ENCODE data around the gene TNPO2. TPM values are rescaled to one million over a fixed set of nuclear protein-coding genes. Genes with fewer than 3 reads are reported as not detected.

The TNPO2 gene
- total and polyA plus RNA-seq, 2 of the 13 experiments (the other 11 are each of a cell fraction or from before 2014, with no cell fraction given): 31.7 to 61.0 TPM

- TF ChIP-seq HNF4G (IDR thresholded peaks at IDR 0.05; ENCODE audit: borderline replicate concordance, low read depth, low read length) (no peak), HNF4G (CRISPR knock-in tag; IDR thresholded peaks at IDR 0.05; ENCODE audit: borderline replicate concordance, low read depth) (no peak; the same call in 1 of the 2 replicates), ZNF556 (CRISPR knock-in tag; IDR thresholded peaks at IDR 0.05; ENCODE audit: borderline replicate concordance) (peak; percentile 69; the same call in 1 of the 2 replicates), NR1H2 (CRISPR knock-in tag; IDR thresholded peaks at IDR 0.05; ENCODE audit: borderline replicate concordance, low read depth) (no peak), DR1 (CRISPR knock-in tag; IDR thresholded peaks at IDR 0.05) (peak; percentile 24; the same call in 1 of the 2 replicates), ZNF512B (CRISPR knock-in tag; IDR thresholded peaks at IDR 0.05; ENCODE audit: borderline replicate concordance) (0 out of 2 replicates have a peak, but pooled peaks have one; percentile 34), ZFP41 (CRISPR knock-in tag; IDR thresholded peaks at IDR 0.05; ENCODE audit: borderline replicate concordance) (no peak), CSRNP1 (CRISPR knock-in tag; IDR thresholded peaks at IDR 0.05) (peak; percentile 78), BATF2 (CRISPR knock-in tag; IDR thresholded peaks at IDR 0.05) (no peak), ARID4A (CRISPR knock-in tag; IDR thresholded peaks at IDR 0.05; ENCODE audit: borderline replicate concordance) (peak; percentile 100), MXI1 (IDR thresholded peaks at IDR 0.05; ENCODE audit: borderline replicate concordance, low read depth, low read length) (peak; percentile 97; the same call in 2 of the 3 replicates), MYC (CRISPR knock-in tag; IDR thresholded peaks at IDR 0.05; ENCODE audit: borderline replicate concordance) (peak; percentile 74), ZSCAN12 (CRISPR knock-in tag; IDR thresholded peaks at IDR 0.05) (no peak), YY1 (IDR thresholded peaks at IDR 0.05; ENCODE audit: insufficient read depth, insufficient replicate concordance, low read depth, low read length) (peak; percentile 63), ZNF660 (CRISPR knock-in tag; IDR thresholded peaks at IDR 0.05; ENCODE audit: borderline replicate concordance, low read depth) (no peak), ZMAT3 (CRISPR knock-in tag; conservative IDR thresholded peaks at IDR 0.05) (no peak), MED13 (CRISPR knock-in tag; IDR thresholded peaks at IDR 0.05) (peak; percentile 68; the same call in 1 of the 2 replicates), AHR (CRISPR knock-in tag; IDR thresholded peaks at IDR 0.05) (0 out of 2 replicates have a peak, but pooled peaks have one; percentile 39)
Measured at GRCh38 chr19:12696366-12697335, 27.1 kb downstream of the TNPO2 start, which contains the start of gene FBXW9 (continued).
